ENCODE data around the gene CDH23. TPM values are rescaled to one million over a fixed set of nuclear protein-coding genes. Genes with fewer than 3 reads are reported as not detected.

CDH23 gene
- total RNA-seq, 1 experiment from 2014 or later = 0.02 TPM

DNA sequence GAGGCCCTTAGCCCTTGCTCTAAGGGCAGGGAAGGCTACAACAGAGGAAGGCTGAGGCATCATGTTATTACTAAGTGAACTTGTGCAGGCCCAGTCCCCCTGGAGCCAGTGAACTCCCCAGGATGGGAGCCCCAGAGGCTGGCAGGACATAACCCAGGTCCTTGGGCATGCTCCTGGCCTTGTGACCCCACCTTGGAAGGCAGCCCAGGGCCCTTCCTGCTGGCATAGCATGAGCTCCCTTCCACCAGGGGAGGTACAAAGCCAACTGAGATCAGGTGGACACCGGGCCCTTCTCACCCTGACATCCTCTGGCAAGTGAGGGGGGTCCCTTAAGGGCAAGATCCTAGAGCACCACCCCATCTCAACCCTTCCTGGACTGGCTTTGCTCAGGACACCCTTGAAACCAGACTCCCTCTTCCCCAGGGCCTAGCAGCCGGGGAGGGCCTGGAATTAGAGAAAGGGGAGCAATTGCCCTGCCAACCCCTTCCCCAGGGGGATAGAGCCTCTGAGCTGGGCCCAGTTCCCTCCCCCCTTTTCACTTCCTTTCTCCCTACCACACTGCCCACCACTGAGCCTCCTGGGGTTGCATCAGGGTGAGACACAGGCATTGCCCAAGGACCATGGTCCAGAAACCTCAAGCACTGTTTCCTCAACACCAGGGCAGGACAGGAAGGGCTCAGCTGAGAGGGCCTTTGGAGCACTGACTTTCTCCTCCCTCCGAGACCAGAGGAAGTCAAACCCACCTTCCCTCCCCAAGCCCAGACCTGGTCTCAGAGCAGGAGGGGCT, 378.4 kb downstream of the CDH23 start:
- intact Hi-C loops (cut with micrococcal nuclease) = loop anchor here (5.0 kb wide), 1 partner anchor 63 kb away; no protein-coding TSS in a partner anchor

DNA sequence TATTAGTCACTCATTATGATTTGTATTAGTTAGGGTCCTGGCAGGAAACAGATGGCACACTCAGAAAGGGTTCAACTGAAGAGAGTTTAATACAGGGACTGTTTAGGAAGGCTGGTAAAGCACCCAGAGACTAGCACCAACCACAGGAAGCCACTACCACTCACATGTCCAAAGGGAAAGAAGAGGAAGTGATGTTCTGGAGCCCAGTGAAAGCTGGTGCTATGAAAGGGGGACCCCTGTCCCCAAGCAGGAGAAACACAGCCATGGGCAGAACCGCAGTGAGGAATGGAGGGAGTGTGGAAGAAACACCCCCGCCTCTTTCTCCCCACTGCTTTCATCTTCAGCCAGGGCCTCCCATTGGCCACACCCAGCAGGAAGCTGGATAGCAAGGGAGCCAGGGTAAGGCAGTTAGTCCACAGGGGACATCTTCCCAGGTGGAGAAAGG, 379.8 kb downstream of the CDH23 start:
- POLR2A ChIA-PET = interaction anchor here (1.6 kb wide), 1 partner anchor 10 kb away, joined by 4 read pairs; no protein-coding TSS in a partner anchor
- TF ChIP-seq, protein P1, sequence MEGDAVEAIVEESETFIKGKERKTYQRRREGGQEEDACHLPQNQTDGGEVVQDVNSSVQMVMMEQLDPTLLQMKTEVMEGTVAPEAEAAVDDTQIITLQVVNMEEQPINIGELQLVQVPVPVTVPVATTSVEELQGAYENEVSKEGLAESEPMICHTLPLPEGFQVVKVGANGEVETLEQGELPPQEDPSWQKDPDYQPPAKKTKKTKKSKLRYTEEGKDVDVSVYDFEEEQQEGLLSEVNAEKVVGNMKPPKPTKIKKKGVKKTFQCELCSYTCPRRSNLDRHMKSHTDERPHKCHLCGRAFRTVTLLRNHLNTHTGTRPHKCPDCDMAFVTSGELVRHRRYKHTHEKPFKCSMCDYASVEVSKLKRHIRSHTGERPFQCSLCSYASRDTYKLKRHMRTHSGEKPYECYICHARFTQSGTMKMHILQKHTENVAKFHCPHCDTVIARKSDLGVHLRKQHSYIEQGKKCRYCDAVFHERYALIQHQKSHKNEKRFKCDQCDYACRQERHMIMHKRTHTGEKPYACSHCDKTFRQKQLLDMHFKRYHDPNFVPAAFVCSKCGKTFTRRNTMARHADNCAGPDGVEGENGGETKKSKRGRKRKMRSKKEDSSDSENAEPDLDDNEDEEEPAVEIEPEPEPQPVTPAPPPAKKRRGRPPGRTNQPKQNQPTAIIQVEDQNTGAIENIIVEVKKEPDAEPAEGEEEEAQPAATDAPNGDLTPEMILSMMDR (IDR thresholded peaks at IDR 0.05; ENCODE audit: unreplicated experiment) = no peak
- H3K9me3 Mint-ChIP-seq (ENCODE audit: unreplicated experiment) = no peaks in the 10 kb centered on the region
- no peaks in the 10 kb centered on the region for H3K36me3 Mint-ChIP-seq (ENCODE audit: insufficient read depth, unreplicated experiment)
- BruUV-seq (replicated peaks) = no TSS peak
- no peak overlapping the region for H3K4me3 Mint-ChIP-seq (ENCODE audit: unreplicated experiment)
- CTCF ChIA-PET = interaction anchor here (0.7 kb wide), 1 partner anchor 1463 kb away, joined by 3 read pairs; no protein-coding TSS in a partner anchor
- H3K27ac Mint-ChIP-seq (ENCODE audit: low read depth, unreplicated experiment) = no peak overlapping the region
- H3K27me3 Mint-ChIP-seq (ENCODE audit: insufficient read depth, unreplicated experiment) = no peaks in the 10 kb centered on the region
- intact Hi-C loops (cut with micrococcal nuclease) = no loop called here
- DNase-seq (ENCODE audit: unreplicated experiment) = no peak
- peaks cover 19% of the 10 kb centered on the region for H3K4me1 Mint-ChIP-seq (ENCODE audit: insufficient read depth, unreplicated experiment)

More for the DNA sequence above, 378.4 kb downstream of the CDH23 start:
- Mint-ChIP-seq H3K27me3 (ENCODE audit: insufficient read depth, unreplicated experiment) (no peaks in the 10 kb centered on the region), H3K4me3 (ENCODE audit: unreplicated experiment) (no peak overlapping the region), H3K9me3 (ENCODE audit: unreplicated experiment) (no peaks in the 10 kb centered on the region), H3K27ac (ENCODE audit: low read depth, unreplicated experiment) (no peak overlapping the region), H3K4me1 (ENCODE audit: insufficient read depth, unreplicated experiment) (peaks cover 19% of the 10 kb centered on the region), H3K36me3 (ENCODE audit: insufficient read depth, unreplicated experiment) (no peaks in the 10 kb centered on the region)
- no TSS peak for BruUV-seq (replicated peaks)
- TF ChIP-seq, protein P1 (IDR thresholded peaks at IDR 0.05; ENCODE audit: unreplicated experiment) = no peak
- DNase-seq (ENCODE audit: unreplicated experiment) = no peak
- ChIA-PET CTCF (interaction anchor here (0.6 to 2.2 kb wide), 5 partner anchors 17 to 391 kb away, joined by 3 to 7 read pairs (median 4); no protein-coding TSS in a partner anchor), POLR2A (interaction anchor here (0.7 to 1.9 kb wide), 2 partner anchors 8 kb away, joined by 3 to 5 read pairs; no protein-coding TSS in a partner anchor)

DNA sequence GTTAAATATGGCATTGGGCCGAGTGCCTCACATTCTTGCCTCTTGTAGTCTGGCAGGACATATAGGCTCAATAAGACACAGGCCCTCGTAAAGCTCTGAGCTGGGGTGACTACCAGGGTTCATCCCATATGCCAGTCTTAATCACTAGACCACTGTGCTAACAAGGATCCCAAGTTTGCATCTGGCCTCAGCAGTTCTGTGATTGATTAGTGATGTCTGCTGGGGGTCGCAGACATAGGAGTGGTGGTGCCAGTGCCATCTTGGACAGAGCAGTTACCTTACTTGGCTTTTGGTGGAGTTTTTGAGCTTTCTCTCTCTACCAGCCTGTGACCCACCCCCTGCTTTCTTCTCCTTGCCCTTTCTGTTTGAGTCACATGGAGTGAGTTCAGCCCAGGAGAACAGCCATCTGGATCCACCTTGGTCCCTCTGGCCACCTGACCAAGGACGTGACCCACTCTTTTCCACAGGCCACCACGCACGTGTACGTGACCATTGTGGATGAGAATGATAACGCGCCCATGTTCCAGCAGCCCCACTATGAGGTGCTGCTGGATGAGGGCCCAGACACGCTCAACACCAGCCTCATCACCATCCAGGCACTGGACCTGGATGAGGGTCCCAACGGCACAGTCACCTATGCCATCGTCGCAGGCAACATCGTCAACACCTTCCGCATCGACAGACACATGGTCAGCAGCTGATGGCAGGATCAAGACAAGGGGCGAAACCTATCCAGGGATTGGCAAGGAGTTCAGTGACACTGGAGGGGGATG, 380.7 kb downstream of the CDH23 start:
- H3K9me3 Mint-ChIP-seq (ENCODE audit: unreplicated experiment) = no peaks in the 10 kb centered on the region
- POLR2A ChIA-PET = interaction anchor here (0.6 to 1.6 kb wide), 2 partner anchors 11 to 28 kb away, joined by 3 to 4 read pairs; no protein-coding TSS in a partner anchor
- no peak for DNase-seq (ENCODE audit: unreplicated experiment)
- no peaks in the 10 kb centered on the region for H3K27me3 Mint-ChIP-seq (ENCODE audit: insufficient read depth, unreplicated experiment)
- no peak overlapping the region for H3K4me3 Mint-ChIP-seq (ENCODE audit: unreplicated experiment)
- TF ChIP-seq, protein P1 (IDR thresholded peaks at IDR 0.05; ENCODE audit: unreplicated experiment) = no peak
- no TSS peak for BruUV-seq (replicated peaks)
- no peaks in the 10 kb centered on the region for H3K36me3 Mint-ChIP-seq (ENCODE audit: insufficient read depth, unreplicated experiment)
- intact Hi-C loops (cut with micrococcal nuclease) = no loop called here
- H3K27ac Mint-ChIP-seq (ENCODE audit: low read depth, unreplicated experiment) = no peak overlapping the region
- CTCF ChIA-PET = no interaction called here
- H3K4me1 Mint-ChIP-seq (ENCODE audit: insufficient read depth, unreplicated experiment) = peaks cover 13% of the 10 kb centered on the region
